ENCODE measurements around the gene INA. TPM values are rescaled to one million over a fixed set of nuclear protein-coding genes. Genes with fewer than 3 reads are reported as not detected.

INA gene
- polyA plus RNA-seq, 1 of the 3 experiments (the other 2 are of a cell fraction) = 4.8 TPM

DNA sequence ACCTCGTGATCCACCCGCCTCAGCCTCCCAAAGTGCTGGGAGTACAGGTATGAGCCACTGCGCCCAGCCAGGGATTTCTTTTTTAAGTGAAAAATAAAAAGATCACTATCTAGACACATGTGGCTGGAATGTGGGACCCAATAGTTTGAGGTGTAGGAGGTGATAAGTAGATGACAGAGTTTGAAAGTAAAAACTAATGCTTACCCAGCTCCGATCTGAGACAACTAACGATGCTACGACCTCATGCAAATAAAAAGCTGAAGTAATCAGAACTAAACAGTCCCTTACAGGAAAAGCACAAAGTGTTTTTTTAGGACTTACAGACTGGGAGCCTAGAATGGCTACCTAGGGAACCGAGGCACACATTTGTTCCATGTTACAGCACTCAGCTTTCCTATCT lies 51.0 kb downstream of the INA start:
- ChIA-PET CTCF (no interaction called here), POLR2A (interaction anchor here (0.6 kb wide), 1 partner anchor 77 kb away, joined by 3 read pairs; no protein-coding TSS in a partner anchor)
- Histone ChIP-seq H3K27ac (ENCODE audit: low read depth in 2 of 2, low read length in 1 of 2) (no peak overlapping the region), H3K79me2 (ENCODE audit: insufficient read depth) (peaks cover 10% of the 10 kb centered on the region; the same call in 1 of the 2 replicates), H3K9me3 (no peaks in the 10 kb centered on the region), H3F3A (replicated peaks; ENCODE audit: insufficient read depth) (no peaks in the 10 kb centered on the region), H3K27me3 (ENCODE audit: insufficient read depth) (no peaks in the 10 kb centered on the region), H3K9me2 (no peaks in the 10 kb centered on the region), H3K9ac (no peak overlapping the region), H3K4me1 (ENCODE audit: control insufficient read depth in 1 of 2, insufficient read depth in 2 of 2, low read depth in 1 of 2, low read length in 1 of 2) (no peaks in the 10 kb centered on the region), H3K4me2 (no peak overlapping the region), H2AFZ (ENCODE audit: low read depth) (no peak overlapping the region), H3K36me3 (replicated peaks in 1 of 2; ENCODE audit: control insufficient read depth in 1 of 2, insufficient read depth in 2 of 2, low read length in 1 of 2) (peaks cover 3 to 65% of the 10 kb centered on the region in 2 experiments), H3K4me3 (ENCODE audit: low read depth in 2 of 2, low read length in 1 of 2) (no peak overlapping the region), H4K20me1 (ENCODE audit: insufficient read depth) (no peaks in the 10 kb centered on the region)
- DNase-seq = no peak
- WGBS (ENCODE audit: low lambda C conversion rate) = 96% methylated on average over 7 of the region's 7 CpGs
- TF ChIP-seq YY1 (IDR thresholded peaks at IDR 0.05; ENCODE audit: low read depth) (no peak), FOXM1 (IDR thresholded peaks at IDR 0.05; ENCODE audit: low read depth) (no peak), TCF12 (IDR thresholded peaks at IDR 0.05) (no peak), MXI1 (IDR thresholded peaks at IDR 0.05; ENCODE audit: low read depth, low read length) (no peak), RAD21 (IDR thresholded peaks at IDR 0.05; ENCODE audit: low read length) (no peak), EP300 (IDR thresholded peaks at IDR 0.05; ENCODE audit: borderline replicate concordance in 1 of 2, low read depth in 1 of 2, low read length in 1 of 2) (no peak), FOXJ3 (CRISPR knock-in tag; IDR thresholded peaks at IDR 0.05) (no peak), NFIC (IDR thresholded peaks at IDR 0.05; ENCODE audit: borderline replicate concordance) (no peak), SMC3 (IDR thresholded peaks at IDR 0.05; ENCODE audit: low read depth, low read length) (no peak), ELF1 (IDR thresholded peaks at IDR 0.05) (no peak), CHD2 (IDR thresholded peaks at IDR 0.05; ENCODE audit: low read length, partially characterized antibody) (no peak)
- TF ChIP-seq, protein P1, sequence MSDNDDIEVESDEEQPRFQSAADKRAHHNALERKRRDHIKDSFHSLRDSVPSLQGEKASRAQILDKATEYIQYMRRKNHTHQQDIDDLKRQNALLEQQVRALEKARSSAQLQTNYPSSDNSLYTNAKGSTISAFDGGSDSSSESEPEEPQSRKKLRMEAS (IDR thresholded peaks at IDR 0.05; ENCODE audit: low read depth) = no peak
- TF ChIP-seq, protein P2, sequence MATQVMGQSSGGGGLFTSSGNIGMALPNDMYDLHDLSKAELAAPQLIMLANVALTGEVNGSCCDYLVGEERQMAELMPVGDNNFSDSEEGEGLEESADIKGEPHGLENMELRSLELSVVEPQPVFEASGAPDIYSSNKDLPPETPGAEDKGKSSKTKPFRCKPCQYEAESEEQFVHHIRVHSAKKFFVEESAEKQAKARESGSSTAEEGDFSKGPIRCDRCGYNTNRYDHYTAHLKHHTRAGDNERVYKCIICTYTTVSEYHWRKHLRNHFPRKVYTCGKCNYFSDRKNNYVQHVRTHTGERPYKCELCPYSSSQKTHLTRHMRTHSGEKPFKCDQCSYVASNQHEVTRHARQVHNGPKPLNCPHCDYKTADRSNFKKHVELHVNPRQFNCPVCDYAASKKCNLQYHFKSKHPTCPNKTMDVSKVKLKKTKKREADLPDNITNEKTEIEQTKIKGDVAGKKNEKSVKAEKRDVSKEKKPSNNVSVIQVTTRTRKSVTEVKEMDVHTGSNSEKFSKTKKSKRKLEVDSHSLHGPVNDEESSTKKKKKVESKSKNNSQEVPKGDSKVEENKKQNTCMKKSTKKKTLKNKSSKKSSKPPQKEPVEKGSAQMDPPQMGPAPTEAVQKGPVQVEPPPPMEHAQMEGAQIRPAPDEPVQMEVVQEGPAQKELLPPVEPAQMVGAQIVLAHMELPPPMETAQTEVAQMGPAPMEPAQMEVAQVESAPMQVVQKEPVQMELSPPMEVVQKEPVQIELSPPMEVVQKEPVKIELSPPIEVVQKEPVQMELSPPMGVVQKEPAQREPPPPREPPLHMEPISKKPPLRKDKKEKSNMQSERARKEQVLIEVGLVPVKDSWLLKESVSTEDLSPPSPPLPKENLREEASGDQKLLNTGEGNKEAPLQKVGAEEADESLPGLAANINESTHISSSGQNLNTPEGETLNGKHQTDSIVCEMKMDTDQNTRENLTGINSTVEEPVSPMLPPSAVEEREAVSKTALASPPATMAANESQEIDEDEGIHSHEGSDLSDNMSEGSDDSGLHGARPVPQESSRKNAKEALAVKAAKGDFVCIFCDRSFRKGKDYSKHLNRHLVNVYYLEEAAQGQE (IDR thresholded peaks at IDR 0.05; ENCODE audit: low read depth, low read length) = no peak
- TF ChIP-seq, protein P3, sequence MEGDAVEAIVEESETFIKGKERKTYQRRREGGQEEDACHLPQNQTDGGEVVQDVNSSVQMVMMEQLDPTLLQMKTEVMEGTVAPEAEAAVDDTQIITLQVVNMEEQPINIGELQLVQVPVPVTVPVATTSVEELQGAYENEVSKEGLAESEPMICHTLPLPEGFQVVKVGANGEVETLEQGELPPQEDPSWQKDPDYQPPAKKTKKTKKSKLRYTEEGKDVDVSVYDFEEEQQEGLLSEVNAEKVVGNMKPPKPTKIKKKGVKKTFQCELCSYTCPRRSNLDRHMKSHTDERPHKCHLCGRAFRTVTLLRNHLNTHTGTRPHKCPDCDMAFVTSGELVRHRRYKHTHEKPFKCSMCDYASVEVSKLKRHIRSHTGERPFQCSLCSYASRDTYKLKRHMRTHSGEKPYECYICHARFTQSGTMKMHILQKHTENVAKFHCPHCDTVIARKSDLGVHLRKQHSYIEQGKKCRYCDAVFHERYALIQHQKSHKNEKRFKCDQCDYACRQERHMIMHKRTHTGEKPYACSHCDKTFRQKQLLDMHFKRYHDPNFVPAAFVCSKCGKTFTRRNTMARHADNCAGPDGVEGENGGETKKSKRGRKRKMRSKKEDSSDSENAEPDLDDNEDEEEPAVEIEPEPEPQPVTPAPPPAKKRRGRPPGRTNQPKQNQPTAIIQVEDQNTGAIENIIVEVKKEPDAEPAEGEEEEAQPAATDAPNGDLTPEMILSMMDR (IDR thresholded peaks at IDR 0.05) = no peak

Measured in SK-N-SH (cell line).